Activated T-helper 1 cell treated with Interleukin-2 at 50 U/mL for 16 hours (primary cell): ENCODE measurements around the gene ZDHHC24.
"Not testable (repeated sequence)": the region's sequence is repeated elsewhere in the genome, so short reads cannot be mapped to it uniquely, and the experiment has no call there.

Source experiments
- DNase-seq: peaks from one replicate; pipeline ENCODE4 v3.0.0-alpha.2; 2020; ENCODE audit warnings: low read depth

The ZDHHC24 gene

DNA sequence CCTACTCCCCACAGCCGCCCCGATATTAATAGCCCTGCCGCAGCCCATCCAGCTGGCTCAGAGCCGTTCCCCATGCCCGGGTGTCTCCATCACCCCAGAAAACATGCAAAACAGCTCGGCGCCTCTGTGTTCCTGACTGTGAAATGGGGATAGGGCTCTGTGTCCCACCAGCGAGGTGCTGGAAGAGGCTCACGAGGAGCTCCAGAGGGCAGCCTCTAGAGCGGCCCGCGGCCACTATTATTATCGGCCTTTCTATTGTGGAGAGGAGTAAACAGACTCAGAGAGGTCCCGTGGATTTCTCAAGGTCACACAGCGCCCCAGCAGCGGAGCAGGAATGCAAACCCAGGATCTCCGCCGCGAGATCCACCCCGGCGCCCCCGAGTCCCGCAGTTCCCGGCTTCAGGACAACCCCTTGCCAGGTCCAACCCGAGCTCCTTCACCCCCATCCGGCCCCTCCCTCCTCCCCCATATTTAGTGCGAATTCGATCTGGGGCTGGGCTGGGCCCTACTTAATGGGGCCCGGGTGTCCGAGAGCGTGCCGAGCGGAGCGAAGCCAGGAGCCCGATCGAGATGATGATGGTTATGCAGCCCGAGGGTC, 619 bp upstream of the ZDHHC24 start, which contains the start of gene ACTN3:
TSS of gene ACTN3 (plus strand) at position 536 of the 598 bp plus-strand sequence. CDS start at position 571, 35 bp downstream.
- no peak for DNase-seq

DNA sequence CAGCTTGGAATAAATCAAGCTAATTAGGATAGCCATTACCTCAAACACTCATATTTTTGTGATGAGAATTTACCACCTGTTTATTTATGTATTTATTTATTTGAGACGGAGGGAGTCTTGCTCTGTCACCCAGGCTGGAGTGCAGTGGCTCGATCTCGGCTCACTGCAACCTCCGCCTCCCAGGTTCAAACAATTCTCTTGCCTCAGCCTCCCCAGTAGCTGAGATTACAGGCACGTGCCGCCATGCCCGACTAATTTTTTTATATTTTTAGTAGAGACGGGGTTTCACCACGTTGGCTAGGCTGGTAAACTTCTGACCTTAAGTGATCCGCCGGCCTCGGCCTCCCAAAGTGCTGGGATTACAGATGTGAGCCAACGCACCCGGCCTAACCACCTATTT, 896 bp downstream of the ZDHHC24 start:
- not testable (repeated sequence) for DNase-seq

DNA sequence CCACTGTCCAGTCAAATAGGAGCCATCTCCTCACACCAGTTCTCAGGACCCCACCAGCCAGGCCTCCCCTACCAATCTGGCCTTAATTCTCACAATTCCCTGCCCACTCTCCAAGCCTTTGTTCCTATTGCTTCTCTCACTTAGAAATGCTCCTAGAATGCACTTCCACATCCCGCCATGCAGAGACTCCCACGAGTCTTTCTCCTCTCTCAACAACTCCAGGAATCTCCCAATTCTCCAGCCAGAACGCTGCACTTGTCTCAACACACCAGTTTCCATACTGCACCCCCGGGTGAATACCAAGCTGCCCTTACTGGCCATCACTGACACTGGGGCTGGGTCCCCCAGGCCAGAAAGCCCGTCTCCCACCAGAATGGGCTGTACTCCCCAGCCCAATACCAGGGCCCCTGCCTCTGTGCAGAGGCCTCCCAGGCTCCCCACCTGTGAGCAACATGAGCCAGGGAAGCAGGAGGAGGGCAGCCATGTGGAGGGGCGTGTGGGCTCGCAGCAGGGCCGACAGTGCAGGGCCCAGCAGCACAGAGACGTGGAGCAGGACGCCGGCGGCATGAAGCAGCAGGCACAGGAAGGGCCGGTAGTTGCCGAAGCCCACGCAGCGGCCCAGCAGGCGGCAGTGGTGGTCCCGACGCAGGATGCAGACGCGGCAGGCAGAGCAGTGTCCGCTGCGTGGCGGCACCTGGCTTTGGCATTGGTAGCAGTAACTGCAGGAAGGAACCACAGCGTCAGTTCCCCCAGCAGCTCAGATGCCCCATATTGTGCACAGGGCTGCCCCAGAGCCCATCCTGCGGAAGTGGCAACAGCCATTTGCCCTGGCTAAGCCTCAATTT, 2.4 kb downstream of the ZDHHC24 start:
- DNase-seq: peak; percentile 47

DNA sequence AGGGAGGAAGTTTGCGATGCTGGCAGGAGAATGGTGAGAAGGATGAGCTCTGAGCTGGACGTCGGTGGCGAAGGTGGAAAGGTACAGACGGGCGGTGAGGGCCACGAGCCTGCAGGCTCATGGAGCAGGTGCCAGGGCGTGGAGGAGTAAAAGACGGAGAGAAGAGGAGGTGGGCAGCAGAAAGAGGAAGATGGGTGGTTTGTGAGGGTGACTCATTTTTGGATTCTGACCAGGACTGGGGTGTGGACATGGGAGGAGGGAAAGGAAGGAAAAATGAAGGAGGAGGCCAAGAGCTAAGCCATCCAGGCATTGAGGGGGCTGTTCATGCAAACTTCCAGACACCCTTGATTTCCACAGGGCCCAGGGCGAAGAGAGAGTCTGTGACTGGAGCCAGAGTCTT, 3.5 kb downstream of the ZDHHC24 start:
- DNase-seq: no peak

DNA sequence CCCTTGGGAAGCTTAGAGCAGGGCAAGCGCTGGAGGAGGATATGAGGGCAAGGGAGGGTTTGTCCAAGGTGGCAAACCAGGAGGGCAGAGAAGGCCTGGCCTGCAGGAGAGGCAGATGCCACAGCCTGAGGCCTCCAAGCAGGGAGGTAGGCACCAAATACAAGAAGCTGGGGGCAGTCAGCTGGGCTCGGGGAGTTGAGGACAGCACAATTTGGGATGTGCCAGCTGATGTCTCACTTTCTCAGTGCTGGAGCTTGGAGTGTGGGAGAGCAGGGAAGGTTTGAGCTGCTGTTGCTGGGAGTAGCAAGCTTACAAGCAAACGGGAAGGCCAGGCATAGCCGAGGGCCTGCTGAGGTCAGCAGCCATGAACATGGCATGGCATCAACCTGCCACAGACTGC, 4.0 kb downstream of the ZDHHC24 start:
- DNase-seq: no peak

DNA sequence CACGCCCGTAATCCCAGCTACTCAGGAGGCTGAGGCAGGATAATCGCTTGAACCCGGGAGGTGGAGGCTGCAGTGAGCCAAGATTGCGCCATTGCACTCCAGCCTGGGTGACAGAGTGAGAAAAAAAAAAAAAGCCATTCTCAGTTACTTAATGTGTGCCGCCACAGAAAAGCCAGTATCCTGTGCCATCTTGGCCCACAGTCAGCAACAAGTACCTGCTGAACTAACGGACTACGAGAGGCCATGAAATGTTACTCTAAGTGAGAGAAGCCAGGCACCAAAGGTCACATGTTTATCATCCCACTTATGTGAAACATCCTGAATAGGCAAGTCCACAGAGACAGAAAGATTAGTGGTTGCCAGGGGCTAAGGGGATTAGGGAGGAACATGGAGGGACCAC, 5.2 kb downstream of the ZDHHC24 start:
- DNase-seq: not testable (repeated sequence)

DNA sequence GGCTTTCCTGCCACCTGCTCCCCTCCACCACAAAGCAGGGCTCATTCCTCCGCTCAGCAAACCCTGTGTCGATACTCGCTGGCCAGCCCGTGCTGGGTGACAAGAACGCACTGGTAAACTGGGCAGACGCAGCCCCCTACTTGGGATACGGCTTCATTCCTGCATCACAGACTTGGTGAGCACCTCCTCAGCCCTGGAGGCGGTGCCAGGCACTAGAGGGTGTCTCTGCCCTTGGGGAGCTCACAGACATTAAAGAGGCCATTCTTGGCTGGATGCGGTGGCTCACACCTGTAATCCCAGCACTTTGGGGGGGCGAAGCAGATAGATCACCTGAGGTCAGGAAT, 6.0 kb downstream of the ZDHHC24 start:
- no peak for DNase-seq

DNA sequence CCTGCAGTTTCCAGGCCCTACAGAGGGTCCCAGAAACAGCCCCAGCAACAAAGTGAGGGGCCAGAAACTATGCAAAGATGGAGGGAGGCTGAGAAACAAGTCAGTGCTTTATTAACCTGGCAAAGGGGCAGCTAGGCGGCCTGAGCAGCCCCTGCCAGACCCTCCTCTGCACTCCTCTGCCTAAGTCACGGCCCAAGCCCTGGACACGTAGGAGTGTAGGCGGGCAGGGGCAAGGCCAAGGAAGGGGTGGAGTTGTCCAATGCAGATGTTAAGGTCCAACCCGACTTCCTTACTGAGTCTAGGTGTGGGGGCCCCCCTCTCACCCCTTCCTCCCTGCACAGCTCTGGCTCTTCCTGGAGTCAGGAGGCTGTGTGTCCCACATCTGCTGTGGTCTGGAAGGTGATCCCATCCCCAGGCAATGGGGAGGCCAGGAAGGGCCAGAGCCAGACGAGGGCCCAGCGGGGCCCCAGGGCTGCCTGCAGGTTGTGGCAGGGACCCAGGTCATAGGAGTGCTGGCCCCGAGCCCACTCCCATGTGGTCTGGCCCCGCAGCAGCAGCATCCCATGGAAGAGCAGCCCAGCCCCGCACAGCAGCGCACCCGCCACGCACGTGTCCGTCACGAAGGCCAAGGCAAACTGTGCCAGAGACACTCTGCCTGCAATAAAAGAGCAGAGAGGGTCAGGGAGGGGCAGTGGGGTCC, 6.5 kb downstream of the ZDHHC24 start:
- DNase-seq: no peak

DNA sequence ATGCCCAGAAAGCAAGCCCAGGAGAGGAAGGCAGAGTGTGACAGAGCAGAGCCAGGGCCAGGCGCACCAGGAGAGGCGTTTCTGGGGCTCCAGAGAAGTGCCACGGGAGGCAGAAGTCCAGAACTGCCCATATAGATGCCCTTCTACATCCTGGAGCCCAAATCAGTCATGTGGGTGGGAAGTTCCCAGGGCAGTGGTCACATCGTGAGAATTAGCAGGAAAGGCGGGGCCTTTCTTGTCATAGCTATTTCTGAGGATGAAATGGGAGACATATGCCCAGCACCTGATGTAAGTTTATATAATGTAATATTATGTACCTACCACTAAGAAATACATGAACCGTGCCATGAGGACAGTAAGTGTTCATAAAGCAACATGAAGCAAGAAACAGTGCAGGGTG, 13.1 kb downstream of the ZDHHC24 start:
- no peak for DNase-seq

DNA sequence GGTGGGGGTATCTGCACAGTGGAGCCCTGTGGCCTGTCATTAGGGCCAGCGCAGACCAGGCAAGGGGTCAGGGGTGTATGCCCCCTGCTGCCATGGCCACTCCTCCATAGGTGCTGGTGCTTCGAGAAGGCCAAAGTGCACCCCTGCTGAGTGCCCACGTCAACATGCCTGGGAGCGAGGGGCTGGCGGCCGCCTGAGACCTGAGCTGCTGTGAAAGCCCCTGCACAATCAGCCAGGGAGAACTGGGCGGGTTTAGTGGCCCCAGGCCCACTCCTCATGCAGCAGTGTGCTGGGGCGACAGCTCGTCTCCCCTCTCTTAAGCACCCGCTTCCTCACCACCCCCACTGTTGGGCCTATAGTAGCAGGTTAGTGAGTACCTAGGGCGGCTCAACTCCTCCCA, 14.0 kb downstream of the ZDHHC24 start:
- no peak for DNase-seq

DNA sequence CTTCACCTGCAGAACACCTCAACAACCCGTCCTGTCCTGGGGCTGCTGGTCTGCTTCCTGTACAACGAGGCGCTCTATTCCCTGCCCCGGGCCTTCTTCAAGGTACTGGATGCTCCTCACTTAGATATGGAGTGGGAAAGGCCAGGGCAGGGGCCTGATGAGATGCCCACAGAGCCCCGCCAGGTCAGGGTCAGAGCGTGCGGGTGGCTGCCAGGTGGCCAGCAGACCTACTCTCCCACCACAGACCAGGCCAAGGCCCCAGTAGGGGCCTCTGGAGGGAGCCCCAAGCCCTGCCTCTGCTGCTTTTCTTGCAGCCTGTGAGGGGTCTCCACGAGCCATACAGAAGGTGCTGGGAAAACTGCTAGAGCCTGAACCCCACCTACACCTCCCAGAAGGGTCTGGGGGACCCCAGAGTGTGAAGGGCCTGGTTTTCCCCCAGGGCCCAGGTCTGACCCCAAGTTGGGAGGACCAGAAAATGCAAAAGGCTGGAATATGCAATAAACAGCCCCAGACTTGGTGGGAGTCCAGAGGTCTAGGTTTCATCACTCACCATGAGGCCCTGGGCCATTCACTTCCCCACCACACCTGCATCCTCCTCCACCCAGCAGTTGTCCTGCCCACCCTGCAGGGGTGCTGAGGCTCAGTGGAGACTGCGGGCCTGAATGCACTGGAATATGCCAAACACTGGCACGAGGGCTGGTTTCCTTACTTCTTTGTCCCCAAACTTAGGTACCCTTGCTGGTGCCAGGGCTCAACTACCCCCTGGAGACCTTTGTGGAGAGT, 14.7 kb downstream of the ZDHHC24 start:
- DNase-seq: no peak

DNA sequence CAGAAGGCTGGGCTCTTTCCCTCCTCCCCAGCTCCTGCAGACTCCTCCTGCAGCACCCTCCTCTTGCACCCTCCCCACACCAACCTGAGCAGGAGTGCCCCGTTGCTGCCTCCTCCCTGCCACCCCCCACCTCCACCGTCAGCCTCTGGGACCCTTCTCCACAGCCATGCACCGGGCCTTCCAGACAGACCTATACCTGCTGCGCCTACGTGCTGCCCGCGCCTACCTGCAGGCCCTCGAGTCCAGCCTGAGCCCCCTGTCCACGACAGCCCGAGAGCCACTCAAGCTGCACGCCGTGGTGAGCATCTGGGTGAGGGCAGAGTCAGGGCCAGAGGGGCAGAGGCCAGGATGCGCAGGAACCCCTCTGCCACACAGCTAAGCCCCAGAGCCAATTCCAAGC, 16.2 kb downstream of the ZDHHC24 start:
- no peak for DNase-seq

DNA sequence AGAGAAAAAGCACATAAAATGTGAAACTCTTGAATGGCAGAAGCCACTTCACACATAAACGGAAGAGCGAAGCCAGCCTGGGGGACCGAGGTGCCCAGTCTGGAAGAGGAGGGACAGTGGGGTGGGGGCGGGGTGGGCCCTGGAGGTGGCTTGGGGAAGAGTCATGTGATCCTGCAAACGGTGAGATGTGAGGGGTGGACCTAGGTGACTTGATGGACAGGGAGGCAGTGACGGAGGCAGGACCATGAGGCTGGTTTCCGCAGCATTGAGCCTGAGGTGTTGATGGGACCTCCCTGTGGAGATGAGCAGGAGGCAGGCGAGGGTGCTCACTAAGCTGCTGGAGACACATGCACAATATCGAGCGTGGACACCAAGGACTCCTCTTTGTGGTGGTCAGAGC, 16.8 kb downstream of the ZDHHC24 start:
- no peak for DNase-seq

DNA sequence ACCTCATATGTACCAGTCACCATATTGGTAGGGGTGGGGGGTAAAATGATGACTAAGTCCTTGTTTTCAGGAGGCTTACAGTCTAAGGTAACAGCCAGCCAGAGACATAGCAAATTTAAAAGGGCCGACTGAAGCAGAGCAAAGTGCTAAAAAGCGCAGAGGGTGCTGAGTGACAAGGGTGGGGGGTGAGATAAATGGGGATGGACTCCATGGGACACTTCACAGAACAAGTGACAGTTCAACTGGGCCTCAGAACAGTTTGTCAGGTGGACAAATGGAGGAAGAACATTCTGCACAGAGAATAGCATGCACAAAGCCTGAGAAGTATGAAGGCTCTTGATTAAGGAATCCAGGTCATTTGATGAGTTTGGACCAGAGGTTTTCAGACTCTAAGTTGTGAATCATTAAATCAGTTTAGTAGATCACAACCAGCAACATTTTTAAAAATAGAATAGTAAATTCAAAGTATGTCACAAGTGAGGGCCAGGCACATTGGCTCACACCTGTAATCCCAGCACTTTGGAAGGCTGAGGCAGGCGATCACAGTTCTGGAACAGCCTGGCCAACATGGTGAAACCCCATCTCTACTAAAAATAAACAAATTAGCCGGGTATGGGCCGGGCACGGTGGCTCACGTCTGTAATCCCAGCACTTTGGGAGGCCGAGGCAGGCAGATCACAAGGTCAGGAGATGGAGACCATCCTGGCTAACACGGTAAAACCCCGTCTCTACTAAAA, 21.4 kb downstream of the ZDHHC24 start:
- DNase-seq: no peak

DNA sequence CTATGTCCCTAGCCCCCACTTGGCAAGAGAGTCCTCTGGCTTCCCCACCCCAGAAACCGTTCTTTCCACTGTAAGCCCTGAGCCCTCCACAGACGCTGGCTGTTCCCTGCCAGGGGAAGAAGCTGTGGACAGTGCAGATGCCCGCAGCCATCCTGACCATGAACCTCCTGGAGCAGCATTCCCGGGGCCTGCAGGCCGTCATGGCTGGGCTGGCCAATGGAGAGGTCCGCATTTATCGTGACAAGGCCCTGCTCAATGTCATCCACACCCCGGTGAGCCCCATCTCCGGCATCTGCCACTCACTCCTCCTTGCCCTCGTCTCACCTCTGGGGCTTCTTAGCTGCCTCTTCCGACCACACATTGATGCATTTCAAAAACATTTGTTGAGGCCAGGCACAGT, 22.2 kb downstream of the ZDHHC24 start:
- DNase-seq: no peak

DNA sequence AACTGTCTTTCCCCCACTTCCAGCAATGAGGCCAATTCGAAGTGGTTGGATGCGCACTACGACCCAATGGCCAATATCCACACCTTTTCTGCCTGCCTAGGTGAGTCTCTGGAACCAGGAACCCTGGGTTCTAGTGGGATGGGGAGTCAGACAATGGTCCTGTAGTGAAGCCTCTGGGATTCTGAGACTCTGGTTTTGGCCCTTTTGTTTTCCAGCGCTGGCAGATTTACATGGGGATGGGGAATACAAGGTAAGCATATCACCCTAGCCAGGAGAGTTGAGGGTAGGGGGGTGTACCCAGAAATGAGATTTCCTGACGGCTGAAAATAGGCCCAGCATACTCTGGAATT, 34.9 kb downstream of the ZDHHC24 start:
- no peak for DNase-seq

DNA sequence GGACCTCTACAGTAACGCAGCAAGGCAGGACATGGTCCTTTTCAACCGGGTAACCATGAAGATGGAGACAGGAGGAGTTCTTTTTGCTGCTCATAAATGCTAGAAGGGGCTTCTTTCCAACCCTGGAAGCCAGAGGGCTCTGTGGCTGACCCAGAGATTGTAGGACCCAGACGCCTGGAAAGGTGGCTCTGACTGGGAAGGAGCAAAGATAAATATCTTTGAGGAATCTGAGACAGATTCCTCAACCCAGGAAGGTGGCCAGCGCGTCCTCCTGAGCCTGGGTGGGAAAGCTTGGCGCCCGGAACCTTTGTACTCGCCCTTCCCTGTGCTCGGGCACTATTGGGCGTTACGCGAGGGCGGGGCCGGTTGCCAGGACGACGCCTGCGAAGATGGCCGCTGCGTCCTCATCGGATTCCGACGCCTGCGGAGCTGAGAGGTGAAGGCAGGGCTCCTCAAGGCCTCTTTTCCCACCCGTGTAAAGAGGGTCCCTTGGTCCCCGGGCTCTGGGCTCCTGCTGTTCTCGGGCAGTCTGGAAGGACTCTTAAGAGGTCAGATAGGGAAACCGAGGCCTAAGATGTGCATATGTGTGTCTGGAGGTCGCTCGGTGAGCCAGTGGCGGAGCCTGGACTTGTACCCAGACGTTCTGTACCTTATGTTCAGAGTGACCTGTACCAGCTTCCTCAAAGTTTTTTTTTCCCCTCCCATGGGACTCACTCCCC, 35.4 kb downstream of the ZDHHC24 start, which contains the start of gene BBS1:
TSS of gene BBS1 (plus strand) at position 365 of the 719 bp plus-strand sequence. CDS start at position 390, 25 bp downstream.
- peak; percentile 66 for DNase-seq

DNA sequence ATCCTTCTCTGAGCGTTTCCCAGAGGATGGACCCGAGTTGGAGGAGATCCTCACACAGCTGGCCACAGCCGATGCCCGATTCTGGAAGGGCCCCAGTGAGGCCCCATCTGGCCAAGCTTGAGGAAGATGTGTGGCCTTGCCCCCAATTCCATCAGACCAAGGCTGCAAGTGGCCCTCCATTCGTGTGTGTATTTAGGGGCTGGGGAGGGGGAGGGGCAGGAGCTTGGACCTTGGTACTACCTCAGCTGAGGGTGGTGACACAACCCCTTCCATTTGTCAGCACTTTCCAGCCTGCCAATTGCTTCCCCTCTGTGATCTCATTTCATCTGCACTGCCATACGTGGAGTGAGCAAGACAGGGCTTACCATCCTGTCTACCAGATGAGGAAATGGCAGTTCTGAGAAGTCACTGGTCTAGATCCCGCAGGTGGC, 36.7 kb downstream of the ZDHHC24 start:
- DNase-seq: no peak

DNA sequence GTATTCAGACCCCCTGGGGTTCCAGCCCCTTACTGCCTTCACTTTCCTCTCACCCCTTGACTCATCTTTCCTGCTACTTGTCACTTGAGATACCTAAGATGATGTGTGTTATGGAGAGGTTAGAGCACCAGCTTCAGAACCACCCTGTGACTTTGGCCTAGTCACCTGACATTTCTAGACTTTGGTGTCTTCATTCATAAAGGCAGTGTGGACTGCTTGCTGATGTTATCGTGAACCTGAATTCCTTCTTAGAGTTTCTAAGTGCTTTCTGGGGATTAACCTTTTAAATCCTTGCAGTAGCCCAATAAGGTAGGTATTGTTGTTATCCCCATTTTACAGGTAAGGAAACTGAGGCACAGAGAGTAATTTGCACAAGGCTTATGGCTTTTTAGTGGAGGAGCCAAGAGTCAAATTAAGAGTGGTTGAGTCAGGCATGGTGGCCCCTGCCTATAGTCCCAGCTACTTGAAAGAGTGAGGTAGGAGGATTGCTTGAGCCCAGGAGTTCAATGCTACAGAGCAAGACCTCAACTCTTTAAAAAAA, 40.5 kb downstream of the ZDHHC24 start:
- no peak for DNase-seq

DNA sequence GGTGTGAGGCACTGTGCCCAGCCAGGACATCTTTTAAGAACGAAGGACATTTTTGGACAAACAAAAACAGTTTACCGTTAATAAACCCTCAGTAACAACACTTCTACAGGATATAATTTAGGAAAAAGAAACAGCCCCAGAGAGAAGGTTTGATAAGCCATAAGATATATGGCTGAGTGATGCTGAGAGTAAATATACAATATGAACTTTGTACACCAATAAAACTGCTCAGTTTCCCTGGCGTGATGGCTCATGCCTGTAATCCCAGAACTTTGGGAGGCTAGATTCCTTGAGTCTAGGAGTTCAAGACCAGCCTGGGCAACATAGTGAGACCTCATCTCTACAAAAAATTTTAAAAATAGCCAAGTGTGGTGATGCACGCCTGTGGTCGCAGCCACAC, 47.3 kb downstream of the ZDHHC24 start:
- no peak for DNase-seq

DNA sequence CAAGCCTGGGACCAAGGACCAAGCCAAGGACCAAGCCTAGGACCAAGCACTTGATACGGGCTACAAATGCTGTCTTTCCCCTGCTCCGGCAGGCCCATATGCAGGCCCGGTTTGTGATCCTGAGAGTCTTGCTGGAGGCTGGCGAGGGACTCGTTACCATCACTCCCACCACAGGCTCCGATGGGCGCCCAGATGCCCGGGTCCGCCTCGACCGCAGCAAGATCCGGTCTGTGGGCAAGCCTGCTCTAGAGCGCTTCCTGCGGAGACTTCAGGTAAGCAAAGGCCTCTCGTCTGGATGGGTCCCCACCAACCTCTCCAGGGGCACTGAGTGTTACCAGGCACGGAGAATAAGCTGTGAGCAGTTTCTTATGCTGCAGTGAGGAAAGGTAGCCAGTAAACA, 48.6 kb downstream of the ZDHHC24 start:
- no peak for DNase-seq
